ENCODE measurements around the gene GAB2.
"Not testable (repeated sequence)": the region's sequence is repeated elsewhere in the genome, so short reads cannot be mapped to it uniquely, and the experiment has no call there.

Gene GAB2

GRCh38 chr11:78365381-78365792, 52.2 kb downstream of the GAB2 start:
- Histone ChIP-seq H4K20me1 (peaks cover 40 to 100% (median 100%) of the 10 kb centered on the region in 11 experiments; a peak in 21 of 22 replicates), H3K9me3 (replicated peaks in 1 of 11) (peaks cover 0 to 12% (median 4%) of the 10 kb centered on the region in 11 experiments; a peak in 5 of 22 replicates), H3K36me3 (peaks cover 0 to 67% (median 25%) of the 10 kb centered on the region in 11 experiments; a peak in 13 of 22 replicates), H3K9ac (no peak overlapping the region), H3K27ac (no peak overlapping the region), H3K4me3 (no peak overlapping the region), H3K27me3 (no peaks in the 10 kb centered on the region), H3K4me1 (peaks cover 12 to 98% (median 30%) of the 10 kb centered on the region in 10 experiments), H3K4me2 (peak overlapping the region; percentile 1 to 77 (median 37); a peak in 18 of 22 replicates)
- TF ChIP-seq Cebpa-rat (IDR thresholded peaks at IDR 0.05): no peak

GRCh38 chr11:78364128-78364751, 53.4 kb downstream of the GAB2 start:
- Histone ChIP-seq H3K27me3 (no peaks in the 10 kb centered on the region), H3K9me3 (replicated peaks in 1 of 11) (peaks cover 0 to 8% (median 4%) of the 10 kb centered on the region in 11 experiments; a peak in 6 of 22 replicates), H3K9ac (no peak overlapping the region), H3K27ac (no peak overlapping the region; a peak in 1 of 22 replicates), H3K4me1 (peaks cover 8 to 98% (median 33%) of the 10 kb centered on the region in 10 experiments), H4K20me1 (peaks cover 38 to 100% (median 100%) of the 10 kb centered on the region in 11 experiments; a peak in 21 of 22 replicates), H3K36me3 (peaks cover 0 to 65% (median 20%) of the 10 kb centered on the region in 11 experiments; a peak in 13 of 22 replicates), H3K4me3 (no peak overlapping the region), H3K4me2 (peak overlapping the region in 2 of 11 experiments; percentile 77 to 83; a peak in 5 of 22 replicates)
- no peak for TF ChIP-seq Cebpa-rat (IDR thresholded peaks at IDR 0.05)

- peaks cover 8 to 95% (median 33%) of the 10 kb centered on the region in 10 experiments for H3K4me1 ChIP-seq
- H3K4me2 ChIP-seq: peak overlapping the region in 6 of 11 experiments; percentile 11 to 83 (median 40); a peak in 10 of 22 replicates
These were observed 54.5 kb downstream of the GAB2 start for GRCh38 chr11:78363024-78363619.

GRCh38 chr11:78361228-78361627, 56.4 kb downstream of the GAB2 start:
- Histone ChIP-seq H3K4me3 (no peak overlapping the region), H3K36me3 (peaks cover 0 to 60% (median 19%) of the 10 kb centered on the region in 11 experiments; a peak in 10 of 22 replicates), H3K9me3 (replicated peaks in 1 of 11) (peaks cover 0 to 22% (median 11%) of the 10 kb centered on the region in 11 experiments; a peak in 14 of 22 replicates), H4K20me1 (peaks cover 26 to 90% (median 85%) of the 10 kb centered on the region in 11 experiments; a peak in 21 of 22 replicates), H3K27me3 (no peaks in the 10 kb centered on the region), H3K9ac (no peak overlapping the region), H3K4me2 (peak overlapping the region in 2 of 11 experiments; percentile 43 to 83; a peak in 3 of 22 replicates), H3K27ac (no peak overlapping the region), H3K4me1 (peaks cover 8 to 87% (median 32%) of the 10 kb centered on the region in 10 experiments)
- TF ChIP-seq Cebpa-rat (IDR thresholded peaks at IDR 0.05): no peak

More at GRCh38 chr11:78363024-78363619, 54.5 kb downstream of the GAB2 start:
- Histone ChIP-seq H3K9me3 (replicated peaks in 1 of 11) (peaks cover 0 to 11% (median 5%) of the 10 kb centered on the region in 11 experiments; a peak in 9 of 22 replicates), H3K27me3 (no peaks in the 10 kb centered on the region), H3K9ac (peak overlapping the region in 2 of 11 experiments; percentile 22 to 27; a peak in 1 of 22 replicates), H4K20me1 (peaks cover 38 to 98% (median 94%) of the 10 kb centered on the region in 11 experiments; a peak in 21 of 22 replicates), H3K27ac (peak overlapping the region in 4 of 11 experiments; percentile 7 to 55 (median 30); a peak in 4 of 22 replicates), H3K36me3 (peaks cover 0 to 65% (median 15%) of the 10 kb centered on the region in 11 experiments; a peak in 11 of 22 replicates), H3K4me3 (peak overlapping the region in 2 of 10 experiments; percentile 22 to 29; a peak in 3 of 20 replicates)
- TF ChIP-seq Cebpa-rat (IDR thresholded peaks at IDR 0.05): no peak

- Histone ChIP-seq H3K9me3 (replicated peaks in 1 of 11) (peaks cover 0 to 22% (median 11%) of the 10 kb centered on the region in 11 experiments; a peak in 14 of 22 replicates), H3K4me3 (no peak overlapping the region), H3K4me1 (peaks cover 11 to 87% (median 33%) of the 10 kb centered on the region in 10 experiments), H3K9ac (no peak overlapping the region), H4K20me1 (peaks cover 13 to 90% (median 85%) of the 10 kb centered on the region in 11 experiments; a peak in 21 of 22 replicates), H3K27me3 (no peaks in the 10 kb centered on the region), H3K27ac (no peak overlapping the region), H3K36me3 (peaks cover 0 to 56% (median 18%) of the 10 kb centered on the region in 11 experiments; a peak in 9 of 22 replicates), H3K4me2 (peak overlapping the region in 3 of 11 experiments; percentile 43 to 83 (median 44); a peak in 6 of 22 replicates)
- no peak for TF ChIP-seq Cebpa-rat (IDR thresholded peaks at IDR 0.05)
These were observed 57.7 kb downstream of the GAB2 start for GRCh38 chr11:78359921-78360320.

- not testable (repeated sequence) for H3K4me2 ChIP-seq, H3K9ac ChIP-seq, H3K27me3 ChIP-seq, H3K4me3 ChIP-seq, H3K27ac ChIP-seq
- H3K4me1 ChIP-seq: peaks cover 28 to 87% (median 41%) of the 10 kb centered on the region in 10 experiments
- peaks cover 0 to 39% (median 8%) of the 10 kb centered on the region in 11 experiments; a peak in 5 of 22 replicates for H3K36me3 ChIP-seq
- peaks cover 0 to 90% (median 85%) of the 10 kb centered on the region in 11 experiments; a peak in 19 of 22 replicates for H4K20me1 ChIP-seq
- peaks cover 0 to 19% (median 11%) of the 10 kb centered on the region in 11 experiments; a peak in 14 of 22 replicates for H3K9me3 ChIP-seq (replicated peaks in 1 of 11)
These were observed 59.7 kb downstream of the GAB2 start for GRCh38 chr11:78357924-78358323.

GRCh38 chr11:78357425-78357824, 60.2 kb downstream of the GAB2 start:
- not testable (repeated sequence) for H3K4me2 ChIP-seq, H3K27ac ChIP-seq, H3K27me3 ChIP-seq, H3K4me3 ChIP-seq, H3K9ac ChIP-seq
- H3K4me1 ChIP-seq: peaks cover 32 to 87% (median 44%) of the 10 kb centered on the region in 10 experiments
- H3K9me3 ChIP-seq (replicated peaks in 1 of 11): peaks cover 0 to 18% (median 11%) of the 10 kb centered on the region in 11 experiments; a peak in 14 of 22 replicates
- H4K20me1 ChIP-seq: peaks cover 0 to 90% (median 85%) of the 10 kb centered on the region in 11 experiments; a peak in 20 of 22 replicates
- peaks cover 0 to 34% (median 8%) of the 10 kb centered on the region in 11 experiments; a peak in 5 of 22 replicates for H3K36me3 ChIP-seq

- H3K27me3 ChIP-seq, H3K4me3 ChIP-seq, H3K9ac ChIP-seq: not testable (repeated sequence)
- Histone ChIP-seq H3K36me3 (peaks cover 0 to 34% (median 8%) of the 10 kb centered on the region in 11 experiments; a peak in 5 of 22 replicates), H3K4me2 (peak overlapping the region; percentile 56 to 100 (median 72); a peak in 21 of 22 replicates), H4K20me1 (peaks cover 0 to 90% (median 85%) of the 10 kb centered on the region in 11 experiments; a peak in 21 of 22 replicates), H3K9me3 (replicated peaks in 1 of 11) (peaks cover 0 to 18% (median 11%) of the 10 kb centered on the region in 11 experiments; a peak in 14 of 22 replicates), H3K4me1 (peaks cover 49 to 86% (median 61%) of the 10 kb centered on the region in 10 experiments), H3K27ac (peak overlapping the region in 3 of 11 experiments; percentile 23 to 37 (median 24); a peak in 3 of 22 replicates)
These were observed 61.9 kb downstream of the GAB2 start for GRCh38 chr11:78355742-78356141.
